GM12873 (cell line): ENCODE data around the gene C2orf81.

ENCODE experiments used
- TF ChIP-seq, protein P1 (sequence below): IDR thresholded peaks from 2 replicates; pipeline ENCODE4 v1.5.1; 2012; ENCODE audit warnings: low read depth, mild to moderate bottlenecking, moderate library complexity, low read length, control low read depth; ENCODE audit not compliant: insufficient read depth; ENCODE audit errors: missing control alignments

The C2orf81 gene

DNA sequence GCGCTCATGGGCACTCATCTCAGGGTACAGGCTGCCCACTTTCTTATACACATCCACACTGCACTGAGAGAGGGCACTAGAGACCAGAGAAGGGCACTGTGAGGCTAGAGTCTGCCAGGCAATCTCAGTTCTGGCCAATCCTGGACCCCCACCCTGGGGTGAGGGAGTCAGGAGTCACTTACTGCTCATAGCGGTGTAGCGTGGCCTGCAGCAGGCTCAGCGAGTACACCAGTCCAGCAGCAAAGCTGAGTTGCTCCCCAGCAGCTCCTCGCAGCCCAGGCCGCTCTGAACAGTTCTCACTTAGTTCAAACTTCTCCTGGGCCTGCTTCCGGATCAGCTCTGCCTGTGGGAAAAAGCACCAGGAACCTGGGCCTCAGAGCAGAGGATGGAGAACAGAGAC is 53.6 kb downstream of the C2orf81 start:
- TF ChIP-seq, protein P1, sequence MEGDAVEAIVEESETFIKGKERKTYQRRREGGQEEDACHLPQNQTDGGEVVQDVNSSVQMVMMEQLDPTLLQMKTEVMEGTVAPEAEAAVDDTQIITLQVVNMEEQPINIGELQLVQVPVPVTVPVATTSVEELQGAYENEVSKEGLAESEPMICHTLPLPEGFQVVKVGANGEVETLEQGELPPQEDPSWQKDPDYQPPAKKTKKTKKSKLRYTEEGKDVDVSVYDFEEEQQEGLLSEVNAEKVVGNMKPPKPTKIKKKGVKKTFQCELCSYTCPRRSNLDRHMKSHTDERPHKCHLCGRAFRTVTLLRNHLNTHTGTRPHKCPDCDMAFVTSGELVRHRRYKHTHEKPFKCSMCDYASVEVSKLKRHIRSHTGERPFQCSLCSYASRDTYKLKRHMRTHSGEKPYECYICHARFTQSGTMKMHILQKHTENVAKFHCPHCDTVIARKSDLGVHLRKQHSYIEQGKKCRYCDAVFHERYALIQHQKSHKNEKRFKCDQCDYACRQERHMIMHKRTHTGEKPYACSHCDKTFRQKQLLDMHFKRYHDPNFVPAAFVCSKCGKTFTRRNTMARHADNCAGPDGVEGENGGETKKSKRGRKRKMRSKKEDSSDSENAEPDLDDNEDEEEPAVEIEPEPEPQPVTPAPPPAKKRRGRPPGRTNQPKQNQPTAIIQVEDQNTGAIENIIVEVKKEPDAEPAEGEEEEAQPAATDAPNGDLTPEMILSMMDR: no peak

DNA sequence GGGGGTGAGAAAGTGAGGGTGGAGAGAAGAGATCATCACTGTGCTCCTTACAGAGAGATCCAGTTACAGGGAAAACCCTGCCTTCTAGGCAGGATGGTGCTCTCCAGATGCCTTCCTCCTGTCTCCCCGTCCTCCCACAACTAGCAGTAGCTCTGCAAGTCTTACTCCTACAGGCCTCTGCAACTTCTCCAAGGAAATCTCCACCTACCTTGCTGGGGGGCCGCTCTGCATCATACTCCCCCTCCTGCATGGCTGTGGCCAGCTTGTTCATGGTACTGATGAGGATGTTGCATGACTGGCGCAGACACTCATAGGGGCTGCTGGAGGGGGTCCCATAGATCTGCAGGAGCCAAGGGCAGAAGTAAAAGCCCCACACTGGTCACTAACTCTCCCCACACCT is 55.4 kb downstream of the C2orf81 start:
- TF ChIP-seq, protein P1: no peak

DNA sequence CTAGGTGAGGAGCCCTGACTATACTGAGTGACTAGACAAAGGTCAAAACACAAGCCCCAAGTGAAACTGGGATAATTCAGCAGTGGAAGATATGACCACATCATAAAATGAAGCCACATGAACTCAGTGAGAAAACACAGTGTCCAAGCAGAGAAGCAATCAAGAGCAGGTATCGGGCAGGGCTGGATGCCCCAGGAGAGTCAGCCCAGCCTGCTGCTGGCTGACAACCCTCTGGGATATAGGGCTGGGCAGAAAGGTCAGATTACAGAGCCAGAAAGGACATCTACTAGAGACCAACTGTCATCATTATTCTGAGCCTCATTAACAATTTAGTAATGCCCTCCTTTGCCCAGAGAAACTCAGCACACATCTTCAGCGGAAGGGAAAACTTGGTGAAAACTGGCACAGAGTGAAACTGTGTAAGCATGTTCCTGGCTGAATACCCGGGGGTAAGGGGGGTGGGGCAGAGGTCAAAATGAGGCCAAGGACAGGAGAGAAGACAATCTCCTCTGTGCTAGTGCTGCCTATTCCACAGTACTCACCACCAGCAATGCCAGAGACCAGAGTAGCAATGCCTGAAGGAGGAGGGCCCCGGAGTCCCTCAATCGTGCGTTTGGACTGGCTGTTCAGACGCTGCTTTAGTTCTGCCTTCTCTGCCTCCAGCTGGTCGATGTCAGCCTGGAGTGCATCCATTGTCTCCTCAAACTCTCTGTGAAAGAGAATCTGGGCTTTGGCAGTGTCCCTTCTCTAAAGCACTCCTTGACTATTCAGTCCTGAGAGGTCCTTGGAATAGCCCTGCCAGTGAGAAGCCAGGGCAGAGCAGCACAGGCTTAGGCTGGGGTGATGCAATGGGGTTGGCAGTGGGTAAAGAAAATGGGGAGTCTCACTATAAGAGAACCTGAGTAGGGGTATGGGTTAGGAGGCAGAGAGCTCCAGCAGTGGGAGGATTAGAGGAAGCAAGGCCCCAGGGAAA is 56.6 kb downstream of the C2orf81 start:
- TF ChIP-seq, protein P1: no peak
